Measurements from ENCODE around the gene ODAM. TPM values are rescaled to one million over a fixed set of nuclear protein-coding genes. Genes with fewer than 3 reads are reported as not detected.

Gene ODAM
- total and polyA plus RNA-seq, 2 of the 8 experiments (the other 6 are each of a cell fraction or from before 2014, with no cell fraction given) = 0.21 TPM; not detected in 1

- no peaks in the 10 kb centered on the region for H3K23me2 ChIP-seq (ENCODE audit: low read depth, low read length)
- no peaks in the 10 kb centered on the region for H3K79me2 ChIP-seq (ENCODE audit: control insufficient read depth in 1 of 2, insufficient read depth in 2 of 2, low read length in 2 of 2)
- H3K56ac ChIP-seq (replicated peaks; ENCODE audit: insufficient read length, low read depth, low read length) = no peak overlapping the region
- no peak overlapping the region for H2BK5ac ChIP-seq (ENCODE audit: low read depth, low read length)
- no peaks in the 10 kb centered on the region for H3K27me3 ChIP-seq (replicated peaks in 1 of 4; ENCODE audit: control insufficient read depth in 3 of 4, extremely low read depth in 1 of 4, insufficient read depth in 3 of 4, low read length in 3 of 4)
- FAIRE-seq (no peak), DNase-seq (ENCODE audit: low read depth in 1 of 2, low spot score in 2 of 2) (no peak)
- H3K36me3 ChIP-seq (ENCODE audit: control insufficient read depth in 2 of 4, insufficient read depth in 4 of 4, low read length in 3 of 4) = no peaks in the 10 kb centered on the region
- no peaks in the 10 kb centered on the region for H3K4me1 ChIP-seq (replicated peaks in 1 of 4; ENCODE audit: control insufficient read depth in 3 of 4, insufficient read depth in 4 of 4, low read length in 3 of 4)
- WGBS, 2 experiments (ENCODE audit: extremely low coverage in 1 of 2, insufficient coverage in 1 of 2, insufficient read length in 1 of 2, insufficient replicate concordance in 2 of 2, low coverage in 1 of 2, low lambda C conversion rate in 2 of 2, missing lambda C conversion rate in 1 of 2) = 74% methylated on average over 4 of the region's 4 CpGs; no CpG with 5 or more reads in 1 of the 2 experiments
- H2AK5ac ChIP-seq (ENCODE audit: low read depth, low read length) = no peak overlapping the region
- H3K23ac ChIP-seq (ENCODE audit: insufficient read length) = no peak overlapping the region
- no peak overlapping the region for H3K4me3 ChIP-seq (ENCODE audit: extremely low read depth in 1 of 4, insufficient read depth in 2 of 4, low read depth in 3 of 4, low read length in 4 of 4)
- ChIA-PET POLR2A (ENCODE audit: partially characterized antibody) (no interaction called here), CTCF (ENCODE audit: partially characterized antibody) (no interaction called here)
- no peak overlapping the region for H2BK12ac ChIP-seq (ENCODE audit: low read depth, low read length)
- no peaks in the 10 kb centered on the region for H3K79me1 ChIP-seq (ENCODE audit: low read depth, low read length)
- no peak overlapping the region for H3K14ac ChIP-seq (ENCODE audit: insufficient read length)
- no peak overlapping the region for H3K27ac ChIP-seq (ENCODE audit: low read depth, low read length)
- no peak overlapping the region for H2BK15ac ChIP-seq (ENCODE audit: low read length)
- H3K9ac ChIP-seq (replicated peaks in 1 of 4; ENCODE audit: extremely low read depth in 1 of 4, low read depth in 3 of 4, low read length in 3 of 4) = no peak overlapping the region
- no peak overlapping the region for H2BK20ac ChIP-seq (ENCODE audit: low read length)
- no peak overlapping the region for H3K4ac ChIP-seq (replicated peaks; ENCODE audit: insufficient read length, low read depth, low read length)
- H2AFZ ChIP-seq (ENCODE audit: low read length) = no peak overlapping the region
- no peak overlapping the region for H4K5ac ChIP-seq (ENCODE audit: insufficient read length, low read depth, low read length)
- H4K91ac ChIP-seq (replicated peaks; ENCODE audit: insufficient read length, low read length) = no peak overlapping the region
- no peak overlapping the region for H2BK120ac ChIP-seq (replicated peaks; ENCODE audit: low read depth, low read length)
- no peak overlapping the region for H3K4me2 ChIP-seq (ENCODE audit: insufficient read depth in 1 of 2, low read depth in 2 of 2, low read length in 2 of 2)
- no peak overlapping the region for H3K18ac ChIP-seq (ENCODE audit: extremely low read depth, low read length)
- H3K9me3 ChIP-seq (ENCODE audit: insufficient read depth in 2 of 2, low read depth in 1 of 2, low read length in 1 of 2) = no peaks in the 10 kb centered on the region
- H4K8ac ChIP-seq (ENCODE audit: extremely low read depth, insufficient read depth, low read length) = no peak overlapping the region
- no peaks in the 10 kb centered on the region for H4K20me1 ChIP-seq (replicated peaks in 1 of 2; ENCODE audit: control insufficient read depth in 1 of 2, insufficient read depth in 2 of 2, low read length in 2 of 2)
- TF ChIP-seq SAP30 (IDR thresholded peaks at IDR 0.05; ENCODE audit: insufficient read depth, insufficient replicate concordance, low read length) (no peak), TAF7 (optimal IDR thresholded peaks at IDR 0.05; ENCODE audit: borderline replicate concordance, low read depth, low read length) (no peak), CTCF (IDR thresholded peaks at IDR 0.05; ENCODE audit: control extremely low read depth in 1 of 3, insufficient read depth in 1 of 3, low read depth in 1 of 3, low read length in 3 of 3) (no peak), BCL11A (IDR thresholded peaks at IDR 0.05; ENCODE audit: low read depth in 2 of 2, low read length in 2 of 2) (no peak), RAD21 (IDR thresholded peaks at IDR 0.05 in 1 of 2, conservative IDR thresholded peaks at IDR 0.05 in 1 of 2; ENCODE audit: low read depth in 2 of 2, low read length in 2 of 2) (no peak), RFX5 (IDR thresholded peaks at IDR 0.05; ENCODE audit: borderline replicate concordance, low read depth, low read length) (no peak), TCF12 (IDR thresholded peaks at IDR 0.05; ENCODE audit: low read depth, low read length) (no peak), JUND (IDR thresholded peaks at IDR 0.05; ENCODE audit: low read length) (no peak), CBX8 (IDR thresholded peaks at IDR 0.05; ENCODE audit: borderline replicate concordance, low read depth, low read length) (no peak), ATF3 (IDR thresholded peaks at IDR 0.05; ENCODE audit: insufficient read depth, low read depth, low read length) (no peak), SP1 (IDR thresholded peaks at IDR 0.05; ENCODE audit: low read depth, low read length) (no peak)
Measured at GRCh38 chr4:70243091-70243490, 47.6 kb downstream of the ODAM start.
